Lower leg skin (tissue), 4 donors: Measurements from ENCODE around the gene LMNA. TPM values are rescaled to one million over a fixed set of nuclear protein-coding genes. Genes with fewer than 3 reads are reported as not detected.

ENCODE experiments used
- DNase-seq, 2 donors: peaks; one replicate each; pipeline ENCODE4 v3.0.0-alpha.2; 2019; ENCODE audit warnings: low spot score in 2 of 2
- H3K4me3 ChIP-seq: fragments of 200-600 bp; sonication (generic); 2 replicates; pipeline ENCODE4 v1.5.1; 2017; ENCODE audit warnings: mild to moderate bottlenecking, low read depth; ENCODE audit not compliant: poor library complexity, severe bottlenecking
- POLR2A ChIP-seq, 2 donors: fragments of 450-650 bp; IDR thresholded peaks; one replicate each; pipeline ENCODE4 v1.6.1; 2016 to 2017; ENCODE audit warnings: antibody characterized with exemption in 2 of 2, mild to moderate bottlenecking in 1 of 2, moderate library complexity in 1 of 2
- WGBS, 2 donors: methylation state at CpG; one replicate each; pipeline ENCODE4 v1.1.5; 2018; 5-methylcytosine and 5-hydroxymethylcytosine counted together
- intact Hi-C: fragments of 100-400 bp; cut with DNase I; formaldehyde crosslinking; loops from one replicate; pipeline ENCODE4 v1.15.0; 2023; ENCODE audit warnings: low total_unique reads
- total RNA-seq, 4 donors: library from RNA; depleted of rRNA; stranded (reverse); fragments of >200 nt; gene quantifications; one replicate each; pipeline ENCODE4 v1.1.0, GENCODE V29; 2016
- TF ChIP-seq, protein P1 (sequence below), 3 donors: fragments of 450-650 bp; IDR thresholded peaks; one replicate each; pipeline ENCODE4 v1.5.1; 2016; ENCODE audit warnings: antibody characterized with exemption in 3 of 3, mild to moderate bottlenecking in 3 of 3, moderate library complexity in 2 of 3

Gene LMNA
- total RNA-seq, 4 donors from 2014 or later = 530 to 611 (median 555) TPM

DNA sequence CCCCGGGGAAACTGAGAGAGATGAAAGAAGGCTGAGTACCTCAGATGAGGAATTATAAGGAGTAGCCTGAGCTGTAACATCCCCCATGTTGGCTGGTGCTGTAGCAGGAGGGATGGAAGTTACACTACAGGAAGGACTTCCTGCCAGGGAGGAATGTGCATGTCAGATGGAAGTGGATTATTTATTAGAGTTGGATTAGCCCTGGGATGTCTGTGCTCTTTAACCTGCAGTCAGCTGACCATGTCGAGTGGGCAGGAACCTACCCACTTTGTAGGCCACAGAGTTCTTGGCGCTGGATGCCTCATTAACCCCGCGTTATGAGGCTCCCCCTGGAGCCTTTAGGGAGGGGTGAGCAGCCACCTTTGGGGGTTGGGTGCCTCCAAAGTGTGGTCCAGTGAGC, 38.1 kb downstream of the LMNA start:
- WGBS, 2 donors = 24 to 35% methylated on average over 4 to 5 of the region's 5 CpGs
- intact Hi-C loops = loop anchor here (10.0 kb wide), 1 partner anchor 52 kb away; no protein-coding TSS in a partner anchor
- TF ChIP-seq POLR2A (IDR thresholded peaks at IDR 0.05) = no peak
- TF ChIP-seq, protein P1, sequence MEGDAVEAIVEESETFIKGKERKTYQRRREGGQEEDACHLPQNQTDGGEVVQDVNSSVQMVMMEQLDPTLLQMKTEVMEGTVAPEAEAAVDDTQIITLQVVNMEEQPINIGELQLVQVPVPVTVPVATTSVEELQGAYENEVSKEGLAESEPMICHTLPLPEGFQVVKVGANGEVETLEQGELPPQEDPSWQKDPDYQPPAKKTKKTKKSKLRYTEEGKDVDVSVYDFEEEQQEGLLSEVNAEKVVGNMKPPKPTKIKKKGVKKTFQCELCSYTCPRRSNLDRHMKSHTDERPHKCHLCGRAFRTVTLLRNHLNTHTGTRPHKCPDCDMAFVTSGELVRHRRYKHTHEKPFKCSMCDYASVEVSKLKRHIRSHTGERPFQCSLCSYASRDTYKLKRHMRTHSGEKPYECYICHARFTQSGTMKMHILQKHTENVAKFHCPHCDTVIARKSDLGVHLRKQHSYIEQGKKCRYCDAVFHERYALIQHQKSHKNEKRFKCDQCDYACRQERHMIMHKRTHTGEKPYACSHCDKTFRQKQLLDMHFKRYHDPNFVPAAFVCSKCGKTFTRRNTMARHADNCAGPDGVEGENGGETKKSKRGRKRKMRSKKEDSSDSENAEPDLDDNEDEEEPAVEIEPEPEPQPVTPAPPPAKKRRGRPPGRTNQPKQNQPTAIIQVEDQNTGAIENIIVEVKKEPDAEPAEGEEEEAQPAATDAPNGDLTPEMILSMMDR (IDR thresholded peaks at IDR 0.05) = no peak
- H3K4me3 ChIP-seq = no peak overlapping the region
- no peak for DNase-seq

DNA sequence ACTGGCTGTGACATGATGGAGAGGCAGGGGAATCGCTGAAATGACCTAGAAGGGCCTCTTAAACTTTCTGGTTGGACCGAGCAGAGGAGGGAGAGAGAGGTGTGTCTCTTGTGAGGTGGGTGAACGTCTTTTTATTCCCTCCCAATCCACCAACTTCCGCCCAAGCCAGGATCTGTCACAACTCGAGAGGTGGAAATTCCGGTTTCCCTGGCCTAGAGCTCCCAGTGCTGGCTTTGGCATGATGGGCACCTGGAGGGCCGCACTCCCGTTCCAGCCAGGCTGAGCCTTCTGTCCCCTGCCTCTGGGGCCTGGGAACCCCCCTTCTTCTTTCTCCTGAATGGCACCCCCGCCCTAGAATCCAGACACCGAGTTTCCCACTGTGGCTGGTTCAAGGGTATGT, 38.9 kb downstream of the LMNA start, which contains the start of gene SEMA4A:
Gene SEMA4A, plus strand, starts transcription at position 224 of the 400 bp plus-strand sequence. CDS start 994 bp downstream, outside the sequence.
- intact Hi-C loops = loop anchor here (10.0 kb wide), 1 partner anchor 51 kb away; no protein-coding TSS in a partner anchor
- peak in 1 of 2 donors; percentile 66 for DNase-seq
- TF ChIP-seq, protein P1 (IDR thresholded peaks at IDR 0.05) = no peak
- no peak for TF ChIP-seq POLR2A (IDR thresholded peaks at IDR 0.05)
- H3K4me3 ChIP-seq = no peak within 1 kb of the TSS
- WGBS, 2 donors = 34 to 65% methylated on average over 10 of the region's 10 CpGs

DNA sequence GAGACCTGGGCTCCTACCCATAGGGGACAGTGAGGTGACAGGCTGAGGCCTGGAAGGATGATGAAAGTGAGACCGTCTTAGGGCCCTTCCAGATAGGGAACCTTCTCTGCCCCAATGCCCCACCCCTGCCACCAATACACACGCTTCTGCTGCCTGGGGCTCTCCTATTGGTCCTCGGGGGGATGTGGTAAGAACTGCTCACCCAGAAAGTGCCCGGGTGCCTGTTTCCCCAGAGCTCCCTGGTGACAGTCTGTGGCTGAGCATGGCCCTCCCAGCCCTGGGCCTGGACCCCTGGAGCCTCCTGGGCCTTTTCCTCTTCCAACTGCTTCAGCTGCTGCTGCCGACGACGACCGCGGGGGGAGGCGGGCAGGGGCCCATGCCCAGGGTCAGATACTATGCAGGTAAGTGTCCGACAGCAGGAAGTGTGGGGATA, 39.8 kb downstream of the LMNA start:
- no peak for DNase-seq
- WGBS, 2 donors = 37 to 45% methylated on average over 11 of the region's 11 CpGs
- intact Hi-C loops = loop anchor here (10.0 kb wide), 1 partner anchor 50 kb away; no protein-coding TSS in a partner anchor
- TF ChIP-seq POLR2A (IDR thresholded peaks at IDR 0.05) = no peak
- TF ChIP-seq, protein P1 (IDR thresholded peaks at IDR 0.05) = no peak
- no peak overlapping the region for H3K4me3 ChIP-seq

DNA sequence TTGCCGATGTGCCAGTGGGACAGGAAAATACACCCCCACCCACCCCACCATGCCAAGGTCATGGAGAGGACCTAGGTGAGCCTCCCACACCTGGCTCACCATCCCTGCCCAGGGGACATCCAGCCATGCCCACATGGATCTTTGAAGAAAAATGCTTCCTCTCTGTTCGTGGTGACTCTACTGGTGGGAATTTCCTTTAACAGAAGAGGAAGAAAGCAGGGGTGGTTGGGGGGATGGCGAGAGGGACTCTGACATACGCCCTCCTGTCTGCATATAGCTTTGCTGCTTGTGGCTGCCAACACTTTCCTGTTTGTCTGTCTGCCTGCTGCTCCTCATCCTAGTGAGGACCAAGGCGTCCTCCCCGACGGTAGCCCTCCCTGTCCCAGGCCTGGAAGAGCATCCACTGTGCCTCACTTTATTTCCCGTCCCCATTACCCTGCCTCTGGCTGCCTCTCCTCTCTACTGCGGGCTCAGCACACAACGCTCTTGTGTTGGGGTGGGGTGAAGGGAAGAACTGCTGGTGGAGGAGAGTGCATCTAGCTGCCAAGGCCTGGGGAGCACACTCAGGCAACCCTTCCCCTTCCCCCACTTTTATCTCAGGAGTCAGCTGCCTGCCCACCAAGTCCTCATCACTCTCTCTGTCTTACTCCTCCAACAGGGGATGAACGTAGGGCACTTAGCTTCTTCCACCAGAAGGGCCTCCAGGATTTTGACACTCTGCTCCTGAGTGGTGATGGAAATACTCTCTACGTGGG, 41.4 kb downstream of the LMNA start:
- intact Hi-C loops = loop anchor here (10.0 kb wide), 1 partner anchor 49 kb away; no protein-coding TSS in a partner anchor
- 68 to 71% methylated on average over 12 of the region's 12 CpGs for WGBS, 2 donors
- H3K4me3 ChIP-seq = no peak overlapping the region
- no peak for DNase-seq
- TF ChIP-seq POLR2A (IDR thresholded peaks at IDR 0.05) = no peak
- TF ChIP-seq, protein P1 (IDR thresholded peaks at IDR 0.05) = no peak

DNA sequence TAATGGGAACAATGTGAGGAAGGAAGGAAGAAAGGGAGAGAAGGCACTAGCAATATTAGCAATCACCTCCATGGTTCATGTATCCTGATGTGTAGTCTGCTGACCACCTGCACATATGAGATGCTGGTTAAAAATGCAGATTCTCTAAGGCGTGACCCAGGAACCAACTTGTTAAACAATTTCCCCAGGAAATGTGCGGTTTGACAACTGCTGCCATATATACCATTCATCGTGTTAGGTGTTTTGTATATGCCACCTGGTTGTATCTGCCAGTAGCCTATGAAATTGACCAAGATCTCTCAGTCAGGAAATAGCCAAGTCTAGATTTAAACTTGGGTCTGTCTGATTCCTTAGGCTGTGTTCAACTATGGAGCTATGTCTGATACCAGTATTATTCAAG, 43.0 kb downstream of the LMNA start:
- no peak for TF ChIP-seq POLR2A (IDR thresholded peaks at IDR 0.05)
- TF ChIP-seq, protein P1 (IDR thresholded peaks at IDR 0.05) = no peak
- WGBS, 2 donors = 86 to 92% methylated on average over 3 of the region's 3 CpGs

More for the DNA sequence above, 43.0 kb downstream of the LMNA start:
- DNase-seq = no peak
- H3K4me3 ChIP-seq = no peak overlapping the region
- intact Hi-C loops = loop anchor here (10.0 kb wide), 1 partner anchor 47 kb away; no protein-coding TSS in a partner anchor
